ENCODE measurements around the gene OR13J1. TPM values are rescaled to one million over a fixed set of nuclear protein-coding genes. Genes with fewer than 3 reads are reported as not detected.
A peak's percentile ranks its signal among the peaks of the same experiment; 100 is the strongest.

OR13J1 gene
- total and polyA plus RNA-seq, 4 donors, result not detected

- Histone ChIP-seq H3K4me1 (ENCODE audit: control insufficient read depth in 4 of 4, insufficient read depth in 4 of 4, low read length in 3 of 4) (peaks cover 16 to 48% (median 37%) of the 10 kb centered on the region in 4 donors), H3K36me3 (ENCODE audit: control insufficient read depth in 4 of 4, insufficient read depth in 3 of 4, low read depth in 1 of 4, low read length in 3 of 4) (no peaks in the 10 kb centered on the region), H3K9ac (ENCODE audit: low read depth in 1 of 2, low read length in 2 of 2) (no peak overlapping the region), H3K9me3 (ENCODE audit: control insufficient read depth in 4 of 4, low read length in 3 of 4) (no peaks in the 10 kb centered on the region), H3K27me3 (ENCODE audit: control insufficient read depth in 4 of 4, insufficient read depth in 4 of 4, low read length in 3 of 4) (no peaks in the 10 kb centered on the region), H3K27ac (ENCODE audit: low read depth in 1 of 2, low read length in 2 of 2) (peak overlapping the region in 1 of 2 donors; percentile 46), H3K4me3 (ENCODE audit: low read depth in 1 of 3, low read length in 3 of 3) (no peak overlapping the region)
- TF ChIP-seq, protein P1, sequence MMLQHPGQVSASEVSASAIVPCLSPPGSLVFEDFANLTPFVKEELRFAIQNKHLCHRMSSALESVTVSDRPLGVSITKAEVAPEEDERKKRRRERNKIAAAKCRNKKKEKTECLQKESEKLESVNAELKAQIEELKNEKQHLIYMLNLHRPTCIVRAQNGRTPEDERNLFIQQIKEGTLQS (IDR thresholded peaks at IDR 0.05), result no peak
- TF ChIP-seq TAF1 (conservative IDR thresholded peaks at IDR 0.05) (no peak), NR2F2 (IDR thresholded peaks at IDR 0.05) (peak; percentile 54), RXRA (IDR thresholded peaks at IDR 0.05) (no peak), FOXA2 (IDR thresholded peaks at IDR 0.05) (no peak), ZBTB33 (IDR thresholded peaks at IDR 0.05) (no peak), YY1 (IDR thresholded peaks at IDR 0.05) (no peak), SP1 (IDR thresholded peaks at IDR 0.05) (peak; percentile 39), FOXA1 (IDR thresholded peaks at IDR 0.05) (no peak), HNF4G (IDR thresholded peaks at IDR 0.05) (no peak), EGR1 (IDR thresholded peaks at IDR 0.05; ENCODE audit: low read depth in 2 of 2) (no peak), RAD21 (IDR thresholded peaks at IDR 0.05) (peak; percentile 75 to 82), HNF4A (conservative IDR thresholded peaks at IDR 0.05) (peak in 1 of 2 donors; percentile 20), GABPA (IDR thresholded peaks at IDR 0.05 in 1 of 2, conservative IDR thresholded peaks at IDR 0.05 in 1 of 2) (no peak)
- TF ChIP-seq, protein P2, sequence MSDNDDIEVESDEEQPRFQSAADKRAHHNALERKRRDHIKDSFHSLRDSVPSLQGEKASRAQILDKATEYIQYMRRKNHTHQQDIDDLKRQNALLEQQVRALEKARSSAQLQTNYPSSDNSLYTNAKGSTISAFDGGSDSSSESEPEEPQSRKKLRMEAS (IDR thresholded peaks at IDR 0.05), result peak; percentile 29
- TF ChIP-seq, protein P3, sequence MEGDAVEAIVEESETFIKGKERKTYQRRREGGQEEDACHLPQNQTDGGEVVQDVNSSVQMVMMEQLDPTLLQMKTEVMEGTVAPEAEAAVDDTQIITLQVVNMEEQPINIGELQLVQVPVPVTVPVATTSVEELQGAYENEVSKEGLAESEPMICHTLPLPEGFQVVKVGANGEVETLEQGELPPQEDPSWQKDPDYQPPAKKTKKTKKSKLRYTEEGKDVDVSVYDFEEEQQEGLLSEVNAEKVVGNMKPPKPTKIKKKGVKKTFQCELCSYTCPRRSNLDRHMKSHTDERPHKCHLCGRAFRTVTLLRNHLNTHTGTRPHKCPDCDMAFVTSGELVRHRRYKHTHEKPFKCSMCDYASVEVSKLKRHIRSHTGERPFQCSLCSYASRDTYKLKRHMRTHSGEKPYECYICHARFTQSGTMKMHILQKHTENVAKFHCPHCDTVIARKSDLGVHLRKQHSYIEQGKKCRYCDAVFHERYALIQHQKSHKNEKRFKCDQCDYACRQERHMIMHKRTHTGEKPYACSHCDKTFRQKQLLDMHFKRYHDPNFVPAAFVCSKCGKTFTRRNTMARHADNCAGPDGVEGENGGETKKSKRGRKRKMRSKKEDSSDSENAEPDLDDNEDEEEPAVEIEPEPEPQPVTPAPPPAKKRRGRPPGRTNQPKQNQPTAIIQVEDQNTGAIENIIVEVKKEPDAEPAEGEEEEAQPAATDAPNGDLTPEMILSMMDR (IDR thresholded peaks at IDR 0.05; ENCODE audit: low read depth, low read length, missing input control), result peak; percentile 54
- TF ChIP-seq, protein P4, sequence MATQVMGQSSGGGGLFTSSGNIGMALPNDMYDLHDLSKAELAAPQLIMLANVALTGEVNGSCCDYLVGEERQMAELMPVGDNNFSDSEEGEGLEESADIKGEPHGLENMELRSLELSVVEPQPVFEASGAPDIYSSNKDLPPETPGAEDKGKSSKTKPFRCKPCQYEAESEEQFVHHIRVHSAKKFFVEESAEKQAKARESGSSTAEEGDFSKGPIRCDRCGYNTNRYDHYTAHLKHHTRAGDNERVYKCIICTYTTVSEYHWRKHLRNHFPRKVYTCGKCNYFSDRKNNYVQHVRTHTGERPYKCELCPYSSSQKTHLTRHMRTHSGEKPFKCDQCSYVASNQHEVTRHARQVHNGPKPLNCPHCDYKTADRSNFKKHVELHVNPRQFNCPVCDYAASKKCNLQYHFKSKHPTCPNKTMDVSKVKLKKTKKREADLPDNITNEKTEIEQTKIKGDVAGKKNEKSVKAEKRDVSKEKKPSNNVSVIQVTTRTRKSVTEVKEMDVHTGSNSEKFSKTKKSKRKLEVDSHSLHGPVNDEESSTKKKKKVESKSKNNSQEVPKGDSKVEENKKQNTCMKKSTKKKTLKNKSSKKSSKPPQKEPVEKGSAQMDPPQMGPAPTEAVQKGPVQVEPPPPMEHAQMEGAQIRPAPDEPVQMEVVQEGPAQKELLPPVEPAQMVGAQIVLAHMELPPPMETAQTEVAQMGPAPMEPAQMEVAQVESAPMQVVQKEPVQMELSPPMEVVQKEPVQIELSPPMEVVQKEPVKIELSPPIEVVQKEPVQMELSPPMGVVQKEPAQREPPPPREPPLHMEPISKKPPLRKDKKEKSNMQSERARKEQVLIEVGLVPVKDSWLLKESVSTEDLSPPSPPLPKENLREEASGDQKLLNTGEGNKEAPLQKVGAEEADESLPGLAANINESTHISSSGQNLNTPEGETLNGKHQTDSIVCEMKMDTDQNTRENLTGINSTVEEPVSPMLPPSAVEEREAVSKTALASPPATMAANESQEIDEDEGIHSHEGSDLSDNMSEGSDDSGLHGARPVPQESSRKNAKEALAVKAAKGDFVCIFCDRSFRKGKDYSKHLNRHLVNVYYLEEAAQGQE (IDR thresholded peaks at IDR 0.05), result no peak
- WGBS, result 54% methylated on average over 14 of the region's 14 CpGs
- DNase-seq (ENCODE audit: low spot score), result no peak
Measured at GRCh38 chr9:35910613-35911359, 40.6 kb upstream of the OR13J1 start.
